IMR-90 (cell line): ENCODE results near the gene ANKRD6.

ENCODE experiments used
- SMC3 ChIP-seq: fragments of 150-350 bp; IDR thresholded peaks from 2 replicates; pipeline ENCODE4 v1.6.1; 2016; ENCODE audit warnings: low read depth, mild to moderate bottlenecking, antibody characterized with exemption, low read length, moderate library complexity
- TF ChIP-seq, protein P1 (sequence below): conservative IDR thresholded peaks from 2 replicates; pipeline ENCODE4 v1.5.1; 2012; ENCODE audit warnings: mild to moderate bottlenecking, low read depth, low read length, improper control_type of control experiment

- no peak for TF ChIP-seq SMC3
- TF ChIP-seq, protein P1, sequence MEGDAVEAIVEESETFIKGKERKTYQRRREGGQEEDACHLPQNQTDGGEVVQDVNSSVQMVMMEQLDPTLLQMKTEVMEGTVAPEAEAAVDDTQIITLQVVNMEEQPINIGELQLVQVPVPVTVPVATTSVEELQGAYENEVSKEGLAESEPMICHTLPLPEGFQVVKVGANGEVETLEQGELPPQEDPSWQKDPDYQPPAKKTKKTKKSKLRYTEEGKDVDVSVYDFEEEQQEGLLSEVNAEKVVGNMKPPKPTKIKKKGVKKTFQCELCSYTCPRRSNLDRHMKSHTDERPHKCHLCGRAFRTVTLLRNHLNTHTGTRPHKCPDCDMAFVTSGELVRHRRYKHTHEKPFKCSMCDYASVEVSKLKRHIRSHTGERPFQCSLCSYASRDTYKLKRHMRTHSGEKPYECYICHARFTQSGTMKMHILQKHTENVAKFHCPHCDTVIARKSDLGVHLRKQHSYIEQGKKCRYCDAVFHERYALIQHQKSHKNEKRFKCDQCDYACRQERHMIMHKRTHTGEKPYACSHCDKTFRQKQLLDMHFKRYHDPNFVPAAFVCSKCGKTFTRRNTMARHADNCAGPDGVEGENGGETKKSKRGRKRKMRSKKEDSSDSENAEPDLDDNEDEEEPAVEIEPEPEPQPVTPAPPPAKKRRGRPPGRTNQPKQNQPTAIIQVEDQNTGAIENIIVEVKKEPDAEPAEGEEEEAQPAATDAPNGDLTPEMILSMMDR: no peak
Measured at GRCh38 chr6:89464295-89464694, 31.3 kb downstream of the ANKRD6 start.
